Right ventricle myocardium inferior (tissue), 1 donor: Measurements from ENCODE around the gene PLOD1. TPM values are rescaled to one million over a fixed set of nuclear protein-coding genes. Genes with fewer than 3 reads are reported as not detected.
"Not testable (repeated sequence)": the region's sequence is repeated elsewhere in the genome, so short reads cannot be mapped to it uniquely, and the experiment has no call there.

ENCODE experiments used
- ATAC-seq: fragments of 200-7000 bp; cut with Tn5 transposase; one replicate; pipeline ENCODE4 v1.9.1; 2020; ENCODE audit warnings: mild to moderate bottlenecking, moderate library complexity
- DNase-seq: peaks from one replicate; pipeline ENCODE4 v3.0.0; 2021; ENCODE audit errors: missing footprints
- intact Hi-C: fragments of 100-400 bp; cut with DNase I; formaldehyde crosslinking; loops from one replicate; pipeline ENCODE4 v1.11.0; 2022
- total RNA-seq: library from RNA; stranded (reverse); fragmentation: NEBNext Ultra II Directional; extraction: Animal tissue kit (Norgen Biotek cat#: 25700); gene quantifications from one replicate; pipeline ENCODE4 v1.2.1, GENCODE V29; 2021
- donor health status: DM: no; HTN: yes; CAD: no; lungs with severe emphysema.

Gene PLOD1
- total RNA-seq, 1 donor from 2014 or later = 70.4 TPM

- ATAC-seq (peak; percentile 91), DNase-seq (peak; percentile 91)
- intact Hi-C loops = loop anchor here (5.0 kb wide), 2 partner anchors 70 to 75 kb away; partner anchors contain the start of gene MFN2
These were observed 27.0 kb upstream of the PLOD1 start for GRCh38 chr1:11907275-11908094.

GRCh38 chr1:11908095-11908675, 26.3 kb upstream of the PLOD1 start:
- no peak for DNase-seq
- ATAC-seq = peak; percentile 83
- intact Hi-C loops = loop anchor here (5.0 kb wide), 2 partner anchors 71 to 74 kb away; partner anchors contain the start of gene MFN2

- DNase-seq, ATAC-seq, intact Hi-C loops: not testable (repeated sequence)
These were observed 23.6 kb upstream of the PLOD1 start for GRCh38 chr1:11910914-11911228.

GRCh38 chr1:11912000-11912399, 22.5 kb upstream of the PLOD1 start:
- ATAC-seq (no peak), DNase-seq (no peak)
- intact Hi-C loops = no loop called here

- intact Hi-C loops, ATAC-seq, DNase-seq: not testable (repeated sequence)
These were observed 21.9 kb upstream of the PLOD1 start for GRCh38 chr1:11912482-11913216.

- DNase-seq = no peak
- intact Hi-C loops = no loop called here
- no peak for ATAC-seq
These were observed 21.2 kb upstream of the PLOD1 start for GRCh38 chr1:11913291-11913690.

- DNase-seq (no peak), ATAC-seq (no peak)
- intact Hi-C loops = no loop called here
These were observed 20.5 kb upstream of the PLOD1 start for GRCh38 chr1:11914024-11914423.

GRCh38 chr1:11918799-11919519, 15.6 kb upstream of the PLOD1 start:
- intact Hi-C loops = no loop called here
- ATAC-seq (peak; percentile 76), DNase-seq (no peak)

GRCh38 chr1:11919621-11920020, 14.9 kb upstream of the PLOD1 start:
- DNase-seq (no peak), ATAC-seq (no peak)
- intact Hi-C loops = no loop called here

GRCh38 chr1:11920239-11920903, 14.1 kb upstream of the PLOD1 start:
- intact Hi-C loops = no loop called here
- DNase-seq (no peak), ATAC-seq (no peak)

- DNase-seq (no peak), ATAC-seq (no peak)
- intact Hi-C loops = no loop called here
These were observed 13.5 kb upstream of the PLOD1 start for GRCh38 chr1:11921022-11921421.

GRCh38 chr1:11923069-11923826, 11.3 kb upstream of the PLOD1 start:
- no peak for ATAC-seq
- intact Hi-C loops = no loop called here

GRCh38 chr1:11923827-11924113, 10.7 kb upstream of the PLOD1 start:
- DNase-seq (no peak), ATAC-seq (no peak)
- intact Hi-C loops = no loop called here

More at GRCh38 chr1:11923069-11923826, 11.3 kb upstream of the PLOD1 start:
- no peak for DNase-seq

- intact Hi-C loops = no loop called here
- DNase-seq = no peak
- no peak for ATAC-seq
These were observed 10.0 kb upstream of the PLOD1 start for GRCh38 chr1:11924334-11925195.

- ATAC-seq, intact Hi-C loops: not testable (repeated sequence)
These were observed 9.2 kb upstream of the PLOD1 start for GRCh38 chr1:11925196-11925937.

GRCh38 chr1:11925938-11926292, 8.6 kb upstream of the PLOD1 start:
- ATAC-seq (no peak), DNase-seq (peak; percentile 78)
- intact Hi-C loops = no loop called here

More at GRCh38 chr1:11925196-11925937, 9.2 kb upstream of the PLOD1 start:
- not testable (repeated sequence) for DNase-seq
